T-helper 2 cell (primary cell): ENCODE measurements around the gene IGLON5.
A peak's percentile ranks its signal among the peaks of the same experiment; 100 is the strongest.

Experiments used
- DNase-seq, 5 experiments: peaks; one replicate each; pipeline versions ENCODE4 v3.0.0 to v3.0.0-alpha.2; 2012 to 2022

Gene IGLON5

GRCh38 chr19:51318687-51319648, 7.5 kb downstream of the IGLON5 start:
- no peak for DNase-seq

GRCh38 chr19:51319649-51320279, 8.3 kb downstream of the IGLON5 start:
- no peak for DNase-seq

GRCh38 chr19:51320280-51320657, 8.8 kb downstream of the IGLON5 start:
- DNase-seq: no peak

- DNase-seq: no peak
Observed at GRCh38 chr19:51321799-51322198, 10.4 kb downstream of the IGLON5 start.

GRCh38 chr19:51323481-51324166, 12.2 kb downstream of the IGLON5 start:
- DNase-seq: no peak

- DNase-seq: no peak
Observed at GRCh38 chr19:51324167-51324481, 12.7 kb downstream of the IGLON5 start.

- DNase-seq: peak in 1 of 5 experiments; percentile 82
Observed at GRCh38 chr19:51325161-51325976, 13.9 kb downstream of the IGLON5 start.

- DNase-seq: no peak
Observed at GRCh38 chr19:51326216-51327065, 15.0 kb downstream of the IGLON5 start.

GRCh38 chr19:51327066-51328001, 15.9 kb downstream of the IGLON5 start:
- peak in 4 of 5 experiments; percentile 24 to 90 (median 40) for DNase-seq

- no peak for DNase-seq
Observed at GRCh38 chr19:51329411-51329810, 18.0 kb downstream of the IGLON5 start.

GRCh38 chr19:51330366-51330765, 18.9 kb downstream of the IGLON5 start:
- DNase-seq: no peak

GRCh38 chr19:51331193-51331592, 19.7 kb downstream of the IGLON5 start:
- DNase-seq: no peak

- no peak for DNase-seq
Observed at GRCh38 chr19:51331716-51332115, 20.3 kb downstream of the IGLON5 start.

GRCh38 chr19:51333836-51334460, 22.5 kb downstream of the IGLON5 start:
- DNase-seq: no peak

- DNase-seq: no peak
Observed at GRCh38 chr19:51337141-51337860, 25.9 kb downstream of the IGLON5 start.

GRCh38 chr19:51337861-51338562, 26.6 kb downstream of the IGLON5 start:
- no peak for DNase-seq

- peak; percentile 69 to 91 (median 79) for DNase-seq
Observed at GRCh38 chr19:51338563-51339312, 27.3 kb downstream of the IGLON5 start.

- no peak for DNase-seq
Observed at GRCh38 chr19:51339313-51339686, 27.9 kb downstream of the IGLON5 start.
